ENCODE results near the gene TMEM132D. TPM values are rescaled to one million over a fixed set of nuclear protein-coding genes. Genes with fewer than 3 reads are reported as not detected.

The TMEM132D gene
- total RNA-seq, 2 experiments from 2014 or later: not detected

DNA sequence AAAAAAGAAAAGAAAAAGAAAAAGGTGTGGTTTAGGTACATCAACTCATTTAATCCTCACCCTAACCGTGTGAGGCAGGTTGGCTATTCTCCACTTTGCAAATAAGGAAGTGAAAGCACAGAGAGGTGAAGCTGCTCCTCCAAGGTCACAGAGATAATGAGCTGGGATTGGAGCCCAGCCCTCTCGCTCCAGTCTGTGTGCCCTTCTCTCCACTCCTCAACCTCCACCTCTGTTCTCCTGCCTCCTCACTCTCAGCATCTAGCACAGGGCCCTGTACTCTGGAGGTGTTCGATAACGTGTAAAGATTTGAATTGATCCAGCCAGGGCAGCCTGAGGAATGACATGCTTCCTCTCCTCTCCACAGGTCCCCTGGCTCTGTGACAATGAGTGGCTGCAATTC is 502.3 kb downstream of the TMEM132D start:
- no peaks in the 10 kb centered on the region for H3K9me3 ChIP-seq (ENCODE audit: low read length)
- no peaks in the 10 kb centered on the region for H3K4me1 ChIP-seq (ENCODE audit: insufficient read depth, low read length, poor library complexity, severe bottlenecking)
- DNase-seq (ENCODE audit: low spot score): peak; percentile 1
- no peak overlapping the region for H3K4me3 ChIP-seq (ENCODE audit: low read depth, low read length, poor library complexity, severe bottlenecking)
- H3K36me3 ChIP-seq (ENCODE audit: insufficient read depth, low read length): no peaks in the 10 kb centered on the region
- no TSS peak for BruUV-seq (replicated peaks)
- no peaks in the 10 kb centered on the region for H4K20me1 ChIP-seq (ENCODE audit: insufficient read depth, low read length)
- no peaks in the 10 kb centered on the region for H3K9me2 ChIP-seq (ENCODE audit: insufficient read depth, low read length)
- POLR2A ChIA-PET: no interaction called here
- H3K79me2 ChIP-seq (ENCODE audit: insufficient read depth, low read depth, low read length): no peaks in the 10 kb centered on the region
- no peak overlapping the region for H2AFZ ChIP-seq (ENCODE audit: low read length)
- intact Hi-C loops (cut with micrococcal nuclease; ENCODE audit: unreplicated experiment): no loop called here
- H3K27ac ChIP-seq (ENCODE audit: low read depth, low read length, poor library complexity, severe bottlenecking): no peak overlapping the region
- no peak overlapping the region for H3K4me2 ChIP-seq (ENCODE audit: low read length)
- TF ChIP-seq EZH2phosphoT487 (IDR thresholded peaks at IDR 0.05; ENCODE audit: borderline replicate concordance, low read depth, low read length): no peak
- TF ChIP-seq, protein P1, sequence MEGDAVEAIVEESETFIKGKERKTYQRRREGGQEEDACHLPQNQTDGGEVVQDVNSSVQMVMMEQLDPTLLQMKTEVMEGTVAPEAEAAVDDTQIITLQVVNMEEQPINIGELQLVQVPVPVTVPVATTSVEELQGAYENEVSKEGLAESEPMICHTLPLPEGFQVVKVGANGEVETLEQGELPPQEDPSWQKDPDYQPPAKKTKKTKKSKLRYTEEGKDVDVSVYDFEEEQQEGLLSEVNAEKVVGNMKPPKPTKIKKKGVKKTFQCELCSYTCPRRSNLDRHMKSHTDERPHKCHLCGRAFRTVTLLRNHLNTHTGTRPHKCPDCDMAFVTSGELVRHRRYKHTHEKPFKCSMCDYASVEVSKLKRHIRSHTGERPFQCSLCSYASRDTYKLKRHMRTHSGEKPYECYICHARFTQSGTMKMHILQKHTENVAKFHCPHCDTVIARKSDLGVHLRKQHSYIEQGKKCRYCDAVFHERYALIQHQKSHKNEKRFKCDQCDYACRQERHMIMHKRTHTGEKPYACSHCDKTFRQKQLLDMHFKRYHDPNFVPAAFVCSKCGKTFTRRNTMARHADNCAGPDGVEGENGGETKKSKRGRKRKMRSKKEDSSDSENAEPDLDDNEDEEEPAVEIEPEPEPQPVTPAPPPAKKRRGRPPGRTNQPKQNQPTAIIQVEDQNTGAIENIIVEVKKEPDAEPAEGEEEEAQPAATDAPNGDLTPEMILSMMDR (conservative IDR thresholded peaks at IDR 0.05; ENCODE audit: low read length): no peak
- CTCF ChIA-PET (ENCODE audit: unreplicated experiment): no interaction called here

DNA sequence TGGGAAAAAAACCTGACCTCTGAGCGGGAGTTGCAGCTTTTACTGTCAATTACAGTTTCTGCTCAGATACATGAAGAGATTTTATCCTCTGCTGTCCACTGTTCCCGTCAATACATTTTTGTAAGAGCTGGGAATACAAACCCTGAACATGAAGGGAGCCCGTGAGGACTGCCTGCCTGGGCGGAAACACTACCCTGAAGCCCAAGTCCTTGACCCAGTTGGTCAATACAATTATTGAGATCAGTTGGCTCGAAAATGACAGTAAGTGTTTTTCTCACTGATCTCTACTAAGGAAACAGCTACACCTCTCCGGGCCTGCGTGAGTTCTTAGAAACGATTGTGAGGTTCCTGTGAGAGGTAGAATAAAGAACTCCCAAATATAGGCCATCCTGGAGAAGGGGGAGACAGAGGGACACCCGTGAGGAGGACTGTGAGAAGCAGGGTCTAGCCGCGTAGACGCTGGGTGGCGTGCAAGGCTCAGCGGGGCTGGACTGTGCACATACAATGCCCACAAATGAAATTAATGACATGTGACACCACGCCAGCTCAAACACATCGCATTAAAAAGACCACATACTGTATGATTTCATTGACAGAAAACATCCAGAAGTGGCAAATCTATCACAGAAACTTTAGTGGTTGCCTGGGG is 509.5 kb downstream of the TMEM132D start:
- no TSS peak for BruUV-seq (replicated peaks)
- no peaks in the 10 kb centered on the region for H3K4me1 ChIP-seq (ENCODE audit: insufficient read depth, low read length, poor library complexity, severe bottlenecking)

DNA sequence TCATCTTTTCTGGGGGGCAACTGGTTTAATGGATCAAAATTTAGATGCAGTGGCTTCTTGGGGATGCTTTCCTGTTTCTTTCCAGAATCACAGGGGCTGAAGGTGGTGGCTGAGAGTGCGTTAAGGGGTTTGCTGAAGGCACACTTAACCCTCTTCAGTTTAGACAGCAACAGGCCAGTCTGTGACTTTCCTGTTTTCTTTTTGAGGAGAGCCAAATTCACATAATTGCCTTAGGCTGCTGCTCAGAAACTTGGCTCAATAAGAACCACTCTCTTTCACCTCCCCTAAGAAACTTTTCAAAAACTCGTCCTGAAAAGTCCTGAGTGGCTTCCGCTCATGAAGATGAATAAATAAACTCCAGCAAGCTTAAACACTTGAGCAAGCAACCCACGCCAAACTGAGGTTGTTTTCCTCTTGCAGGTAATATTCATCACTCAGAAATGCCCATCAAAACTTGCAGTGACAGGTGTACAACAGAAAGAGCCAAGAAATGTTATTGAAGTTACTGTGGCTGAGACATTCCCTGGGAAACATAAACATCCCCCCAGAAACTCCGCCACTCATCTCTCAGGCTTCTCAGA is 510.4 kb downstream of the TMEM132D start:
- intact Hi-C loops (cut with micrococcal nuclease; ENCODE audit: unreplicated experiment): no loop called here
- Histone ChIP-seq H3K9me2 (ENCODE audit: insufficient read depth, low read length) (no peaks in the 10 kb centered on the region), H2AFZ (ENCODE audit: low read length) (no peak overlapping the region), H3K4me1 (ENCODE audit: insufficient read depth, low read length, poor library complexity, severe bottlenecking) (no peaks in the 10 kb centered on the region), H3K9me3 (ENCODE audit: low read length) (no peaks in the 10 kb centered on the region), H3K4me2 (ENCODE audit: low read length) (no peak overlapping the region), H3K4me3 (ENCODE audit: low read depth, low read length, poor library complexity, severe bottlenecking) (no peak overlapping the region), H3K79me2 (ENCODE audit: insufficient read depth, low read depth, low read length) (no peaks in the 10 kb centered on the region), H4K20me1 (ENCODE audit: insufficient read depth, low read length) (no peaks in the 10 kb centered on the region), H3K36me3 (ENCODE audit: insufficient read depth, low read length) (no peaks in the 10 kb centered on the region), H3K27ac (ENCODE audit: low read depth, low read length, poor library complexity, severe bottlenecking) (no peak overlapping the region)
- ChIA-PET POLR2A (no interaction called here), CTCF (ENCODE audit: unreplicated experiment) (no interaction called here)
- DNase-seq (ENCODE audit: low spot score): no peak
- TF ChIP-seq, protein P1 (conservative IDR thresholded peaks at IDR 0.05; ENCODE audit: low read length): no peak
- no peak for TF ChIP-seq EZH2phosphoT487 (IDR thresholded peaks at IDR 0.05; ENCODE audit: borderline replicate concordance, low read depth, low read length)
- no TSS peak for BruUV-seq (replicated peaks)

More for the DNA sequence above, 509.5 kb downstream of the TMEM132D start:
- H3K4me3 ChIP-seq (ENCODE audit: low read depth, low read length, poor library complexity, severe bottlenecking): no peak overlapping the region
- CTCF ChIA-PET (ENCODE audit: unreplicated experiment): no interaction called here
- H2AFZ ChIP-seq (ENCODE audit: low read length): no peak overlapping the region
- no peaks in the 10 kb centered on the region for H3K9me2 ChIP-seq (ENCODE audit: insufficient read depth, low read length)
- intact Hi-C loops (cut with micrococcal nuclease; ENCODE audit: unreplicated experiment): no loop called here
- no peak overlapping the region for H3K4me2 ChIP-seq (ENCODE audit: low read length)
- H4K20me1 ChIP-seq (ENCODE audit: insufficient read depth, low read length): no peaks in the 10 kb centered on the region
- no peak overlapping the region for H3K27ac ChIP-seq (ENCODE audit: low read depth, low read length, poor library complexity, severe bottlenecking)
- POLR2A ChIA-PET: no interaction called here
- no peaks in the 10 kb centered on the region for H3K9me3 ChIP-seq (ENCODE audit: low read length)
- no peak for TF ChIP-seq EZH2phosphoT487 (IDR thresholded peaks at IDR 0.05; ENCODE audit: borderline replicate concordance, low read depth, low read length)
- TF ChIP-seq, protein P1 (conservative IDR thresholded peaks at IDR 0.05; ENCODE audit: low read length): no peak
- DNase-seq (ENCODE audit: low spot score): no peak
- H3K36me3 ChIP-seq (ENCODE audit: insufficient read depth, low read length): no peaks in the 10 kb centered on the region
- no peaks in the 10 kb centered on the region for H3K79me2 ChIP-seq (ENCODE audit: insufficient read depth, low read depth, low read length)

Data from OCI-LY7 (cell line).